Fibroblast of lung (primary cell): Measurements from ENCODE around the gene DNM1.

Experiments
- CTCF ChIP-seq, 2 donors: IDR thresholded peaks in 1 of 2; conservative IDR thresholded peaks in 1 of 2; 1 replicate in 1 of 2; 2 replicates in 1 of 2; pipeline ENCODE4 v1.5.1; 2011 to 2012; ENCODE audit warnings: low read length in 2 of 2, control low read depth in 1 of 2, inconsistent platforms in 1 of 2, low read depth in 1 of 2, mild to moderate bottlenecking in 1 of 2
- EZH2 ChIP-seq: IDR thresholded peaks from 2 replicates; pipeline ENCODE4 v1.5.1; 2012; ENCODE audit warnings: low read length, control low read depth, mild to moderate bottlenecking; ENCODE audit errors: missing control alignments

DNA sequence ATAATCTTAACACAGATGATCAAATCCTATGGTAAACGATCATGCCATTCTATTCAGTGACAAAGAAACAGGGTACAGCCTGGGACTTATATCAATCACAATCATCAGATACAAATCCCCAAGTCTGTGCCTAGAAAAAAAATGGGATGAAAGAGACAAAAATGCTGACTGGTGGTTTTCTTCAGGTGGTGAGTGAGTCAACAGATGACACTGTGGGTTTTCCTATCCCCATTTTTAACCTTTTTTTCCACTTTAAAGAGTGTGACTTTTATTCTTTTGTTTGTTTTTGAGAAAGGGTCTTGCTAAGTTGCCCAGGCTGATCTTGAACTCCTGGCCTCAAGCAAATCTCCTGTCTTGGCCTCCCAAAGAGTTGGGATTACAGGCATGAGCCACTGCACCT, 15.0 kb upstream of the DNM1 start:
- TF ChIP-seq CTCF (conservative IDR thresholded peaks at IDR 0.05 in 1 of 2, IDR thresholded peaks at IDR 0.05 in 1 of 2; ENCODE audit: low read depth in 1 of 2, low read length in 2 of 2) = no peak
- TF ChIP-seq EZH2 = no peak
